ENCODE results near the gene SKP1. TPM values are rescaled to one million over a fixed set of nuclear protein-coding genes. Genes with fewer than 3 reads are reported as not detected.

The SKP1 gene
- total RNA-seq, 1 experiment from 2014 or later, result 411 TPM

DNA sequence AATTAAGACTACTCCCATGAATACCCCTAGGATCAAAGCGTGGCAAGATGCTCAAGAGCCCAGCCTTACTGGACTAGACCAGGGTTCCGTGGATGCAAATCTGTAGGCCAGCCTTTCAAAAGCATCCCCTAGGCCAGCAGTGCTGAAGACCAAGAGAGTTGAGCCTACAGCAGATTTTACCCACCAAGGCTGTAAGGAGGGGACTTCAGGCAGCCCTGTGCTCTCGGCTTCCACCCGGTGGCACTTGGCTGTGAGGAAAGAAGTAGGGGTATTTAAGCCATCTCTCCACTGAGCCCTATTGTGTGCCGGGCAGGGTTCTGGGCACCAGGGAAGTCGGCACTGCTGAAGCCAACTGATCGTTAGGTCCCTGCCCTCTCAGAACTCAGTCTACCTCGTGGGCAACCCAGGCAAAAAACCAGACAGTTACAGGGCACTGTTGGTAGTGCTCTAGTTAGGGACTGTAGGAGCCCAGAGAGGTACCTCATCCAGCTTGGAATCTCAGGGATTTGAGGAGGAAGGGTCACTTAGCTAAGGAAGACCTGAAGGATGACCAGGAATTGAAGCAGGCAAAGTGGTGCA, 36.8 kb downstream of the SKP1 start:
- H3K4me3 Mint-ChIP-seq (ENCODE audit: low read depth, unreplicated experiment), result no peak overlapping the region
- H3K4me1 Mint-ChIP-seq (ENCODE audit: low read depth, unreplicated experiment), result peaks cover 16% of the 10 kb centered on the region
- peaks cover 27% of the 10 kb centered on the region for H3K36me3 Mint-ChIP-seq (ENCODE audit: insufficient read depth, unreplicated experiment)
- TF ChIP-seq, protein P1, sequence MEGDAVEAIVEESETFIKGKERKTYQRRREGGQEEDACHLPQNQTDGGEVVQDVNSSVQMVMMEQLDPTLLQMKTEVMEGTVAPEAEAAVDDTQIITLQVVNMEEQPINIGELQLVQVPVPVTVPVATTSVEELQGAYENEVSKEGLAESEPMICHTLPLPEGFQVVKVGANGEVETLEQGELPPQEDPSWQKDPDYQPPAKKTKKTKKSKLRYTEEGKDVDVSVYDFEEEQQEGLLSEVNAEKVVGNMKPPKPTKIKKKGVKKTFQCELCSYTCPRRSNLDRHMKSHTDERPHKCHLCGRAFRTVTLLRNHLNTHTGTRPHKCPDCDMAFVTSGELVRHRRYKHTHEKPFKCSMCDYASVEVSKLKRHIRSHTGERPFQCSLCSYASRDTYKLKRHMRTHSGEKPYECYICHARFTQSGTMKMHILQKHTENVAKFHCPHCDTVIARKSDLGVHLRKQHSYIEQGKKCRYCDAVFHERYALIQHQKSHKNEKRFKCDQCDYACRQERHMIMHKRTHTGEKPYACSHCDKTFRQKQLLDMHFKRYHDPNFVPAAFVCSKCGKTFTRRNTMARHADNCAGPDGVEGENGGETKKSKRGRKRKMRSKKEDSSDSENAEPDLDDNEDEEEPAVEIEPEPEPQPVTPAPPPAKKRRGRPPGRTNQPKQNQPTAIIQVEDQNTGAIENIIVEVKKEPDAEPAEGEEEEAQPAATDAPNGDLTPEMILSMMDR (IDR thresholded peaks at IDR 0.05; ENCODE audit: unreplicated experiment), result no peak
- intact Hi-C loops (cut with micrococcal nuclease; ENCODE audit: unreplicated experiment), result loop anchor here (1.0 kb wide), 2 partner anchors 39 to 101 kb away; no protein-coding TSS in a partner anchor
- BruUV-seq (replicated peaks), result no TSS peak
- no peak overlapping the region for H3K27ac Mint-ChIP-seq (ENCODE audit: unreplicated experiment)
- CTCF ChIA-PET, result interaction anchor here (1.2 to 6.6 kb wide), 14 partner anchors 8 to 122 kb away, joined by 3 to 126 read pairs (median 6); partner anchors contain the start of gene TCF7
- no peak for DNase-seq
- H3K9me3 Mint-ChIP-seq (ENCODE audit: low read depth, unreplicated experiment), result no peaks in the 10 kb centered on the region
- H3K27me3 Mint-ChIP-seq (ENCODE audit: unreplicated experiment), result no peaks in the 10 kb centered on the region

GRCh38 chr5:134139377-134139851, 37.3 kb downstream of the SKP1 start:
- TF ChIP-seq, protein P1 (IDR thresholded peaks at IDR 0.05; ENCODE audit: unreplicated experiment), result no peak
- BruUV-seq (replicated peaks), result no TSS peak
- Mint-ChIP-seq H3K4me1 (ENCODE audit: low read depth, unreplicated experiment) (peaks cover 16% of the 10 kb centered on the region), H3K27ac (ENCODE audit: unreplicated experiment) (no peak overlapping the region), H3K4me3 (ENCODE audit: low read depth, unreplicated experiment) (no peak overlapping the region), H3K36me3 (ENCODE audit: insufficient read depth, unreplicated experiment) (peaks cover 28% of the 10 kb centered on the region), H3K27me3 (ENCODE audit: unreplicated experiment) (no peaks in the 10 kb centered on the region), H3K9me3 (ENCODE audit: low read depth, unreplicated experiment) (no peaks in the 10 kb centered on the region)
- CTCF ChIA-PET, result interaction anchor here (1.5 to 6.6 kb wide), 4 partner anchors 14 to 99 kb away, joined by 4 to 126 read pairs (median 10); no protein-coding TSS in a partner anchor
- intact Hi-C loops (cut with micrococcal nuclease; ENCODE audit: unreplicated experiment), result no loop called here
- DNase-seq, result no peak

- TF ChIP-seq, protein P1 (IDR thresholded peaks at IDR 0.05; ENCODE audit: unreplicated experiment), result no peak
These were observed 38.1 kb downstream of the SKP1 start for GRCh38 chr5:134138416-134139376.

GRCh38 chr5:134136771-134137170, 40.0 kb downstream of the SKP1 start:
- Mint-ChIP-seq H3K9me3 (ENCODE audit: low read depth, unreplicated experiment) (no peaks in the 10 kb centered on the region), H3K4me1 (ENCODE audit: low read depth, unreplicated experiment) (peaks cover 16% of the 10 kb centered on the region), H3K27ac (ENCODE audit: unreplicated experiment) (no peak overlapping the region), H3K27me3 (ENCODE audit: unreplicated experiment) (no peaks in the 10 kb centered on the region), H3K4me3 (ENCODE audit: low read depth, unreplicated experiment) (no peak overlapping the region), H3K36me3 (ENCODE audit: insufficient read depth, unreplicated experiment) (peaks cover 9% of the 10 kb centered on the region)
- no TSS peak for BruUV-seq (replicated peaks)
- DNase-seq, result no peak
- TF ChIP-seq, protein P1 (IDR thresholded peaks at IDR 0.05; ENCODE audit: unreplicated experiment), result no peak
- intact Hi-C loops (cut with micrococcal nuclease; ENCODE audit: unreplicated experiment), result no loop called here
- CTCF ChIA-PET, result interaction anchor here (3.5 kb wide), 1 partner anchor 97 kb away, joined by 10 read pairs; no protein-coding TSS in a partner anchor

More at GRCh38 chr5:134138416-134139376, 38.1 kb downstream of the SKP1 start:
- CTCF ChIA-PET, result interaction anchor here (2.0 to 6.6 kb wide), 2 partner anchors 87 to 99 kb away, joined by 7 to 126 read pairs; no protein-coding TSS in a partner anchor
- intact Hi-C loops (cut with micrococcal nuclease; ENCODE audit: unreplicated experiment), result no loop called here
- Mint-ChIP-seq H3K27ac (ENCODE audit: unreplicated experiment) (no peak overlapping the region), H3K27me3 (ENCODE audit: unreplicated experiment) (no peaks in the 10 kb centered on the region), H3K4me1 (ENCODE audit: low read depth, unreplicated experiment) (peaks cover 16% of the 10 kb centered on the region), H3K9me3 (ENCODE audit: low read depth, unreplicated experiment) (no peaks in the 10 kb centered on the region), H3K4me3 (ENCODE audit: low read depth, unreplicated experiment) (no peak overlapping the region), H3K36me3 (ENCODE audit: insufficient read depth, unreplicated experiment) (peaks cover 22% of the 10 kb centered on the region)
- no TSS peak for BruUV-seq (replicated peaks)
- DNase-seq, result no peak

Data from Calu3 (cell line).